ENCODE results near the gene IGF2. TPM values are rescaled to one million over a fixed set of nuclear protein-coding genes. Genes with fewer than 3 reads are reported as not detected.
A peak's percentile ranks its signal among the peaks of the same experiment; 100 is the strongest.

The IGF2 gene
- total and polyA plus RNA-seq, 9 donors = 21.7 to 412 (median 135) TPM

GRCh38 chr11:2137202-2138067, 1.8 kb downstream of the IGF2 start:
- Histone ChIP-seq H3K27ac (peak overlapping the region in 1 of 2 donors; percentile 17), H3K4me3 (peak overlapping the region; percentile 30), H3K4me1 (ENCODE audit: insufficient read depth) (no peaks in the 10 kb centered on the region), H3K9me3 (no peaks in the 10 kb centered on the region), H3K36me3 (no peaks in the 10 kb centered on the region), H3K27me3 (no peaks in the 10 kb centered on the region)
- peak; percentile 69 to 84 (median 75) for DNase-seq
- 1% methylated on average over 48 to 50 of the region's 50 CpGs for whole genome bisulfite sequencing, 3 donors
- intact Hi-C loops (cut with DNase I) = loop anchor here in 1 of 4 donors (5.0 kb wide), 1 partner anchor 35 kb away; no protein-coding TSS in a partner anchor
- TF ChIP-seq POLR2A (IDR thresholded peaks at IDR 0.05) (no peak), CTCF (IDR thresholded peaks at IDR 0.05) (no peak), EP300 (IDR thresholded peaks at IDR 0.05) (no peak)

GRCh38 chr11:2136952-2137201, 2.3 kb downstream of the IGF2 start:
- Histone ChIP-seq H3K4me1 (ENCODE audit: insufficient read depth) (no peaks in the 10 kb centered on the region), H3K9me3 (no peaks in the 10 kb centered on the region), H3K27ac (no peak overlapping the region), H3K36me3 (no peaks in the 10 kb centered on the region), H3K4me3 (no peak overlapping the region), H3K27me3 (no peaks in the 10 kb centered on the region)
- DNase-seq = no peak
- intact Hi-C loops (cut with DNase I) = loop anchor here in 1 of 4 donors (5.0 kb wide), 1 partner anchor 35 kb away; no protein-coding TSS in a partner anchor
- WGBS, 3 donors = 25 to 41% (median 31%) methylated on average over 8 of the region's 8 CpGs
- TF ChIP-seq CTCF (IDR thresholded peaks at IDR 0.05) (no peak), POLR2A (IDR thresholded peaks at IDR 0.05) (no peak), EP300 (IDR thresholded peaks at IDR 0.05) (no peak)

- intact Hi-C loops (cut with DNase I) = loop anchor here in 1 of 4 donors (5.0 kb wide), 1 partner anchor 34 kb away; no protein-coding TSS in a partner anchor
- peak in 1 of 5 donors; percentile 37 for DNase-seq
- Histone ChIP-seq H3K27ac (no peak overlapping the region), H3K27me3 (no peaks in the 10 kb centered on the region), H3K4me1 (ENCODE audit: insufficient read depth) (no peaks in the 10 kb centered on the region), H3K36me3 (no peaks in the 10 kb centered on the region), H3K4me3 (no peak overlapping the region), H3K9me3 (no peaks in the 10 kb centered on the region)
- TF ChIP-seq EP300 (IDR thresholded peaks at IDR 0.05) (no peak), POLR2A (IDR thresholded peaks at IDR 0.05) (no peak), CTCF (IDR thresholded peaks at IDR 0.05) (no peak)
- 62 to 69% (median 67%) methylated on average over 21 to 24 of the region's 24 CpGs for WGBS, 3 donors
These were observed 2.8 kb downstream of the IGF2 start for GRCh38 chr11:2136209-2136951.

- DNase-seq = no peak
These were observed 3.5 kb downstream of the IGF2 start for GRCh38 chr11:2135648-2136201.

More at GRCh38 chr11:2135648-2136201, 3.5 kb downstream of the IGF2 start:
- H3K27ac ChIP-seq = no peak overlapping the region
- H3K36me3 ChIP-seq = no peaks in the 10 kb centered on the region
- no peaks in the 10 kb centered on the region for H3K27me3 ChIP-seq
- TF ChIP-seq CTCF (IDR thresholded peaks at IDR 0.05) (no peak), EP300 (IDR thresholded peaks at IDR 0.05) (no peak), POLR2A (IDR thresholded peaks at IDR 0.05) (no peak)
- H3K4me1 ChIP-seq (ENCODE audit: insufficient read depth) = no peaks in the 10 kb centered on the region
- H3K9me3 ChIP-seq = no peaks in the 10 kb centered on the region
- intact Hi-C loops (cut with DNase I) = loop anchor here in 1 of 4 donors (5.0 kb wide), 1 partner anchor 33 kb away; no protein-coding TSS in a partner anchor
- 86 to 92% (median 89%) methylated on average over 10 to 14 of the region's 14 CpGs for WGBS, 3 donors
- H3K4me3 ChIP-seq = no peak overlapping the region
